Ishikawa (cell line): ENCODE measurements around the gene SERPINA1.

Source experiments
- REST ChIP-seq: IDR thresholded peaks from 2 replicates; pipeline ENCODE4 v1.6.1; 2012; ENCODE audit warnings: low read depth, mild to moderate bottlenecking
- TAF1 ChIP-seq: IDR thresholded peaks from 2 replicates; pipeline ENCODE4 v1.6.1; 2012; ENCODE audit warnings: low read depth, mild to moderate bottlenecking

GRCh38 chr14:94367347-94368242 lies 20.8 kb downstream of the SERPINA1 start:
- TF ChIP-seq TAF1, result no peak
- TF ChIP-seq REST, result no peak
